GM10248 (cell line): ENCODE results near the gene DUSP9.
"Not testable (repeated sequence)": the region's sequence is repeated elsewhere in the genome, so short reads cannot be mapped to it uniquely, and the experiment has no call there.

Experiments
- CTCF ChIA-PET: fragments of 300-600 bp; sonication (Branson Sonifier 250); formaldehyde crosslinking; extraction: SDS; loops from one replicate; lab custom pipeline; 2021; ENCODE audit warnings: antibody characterized with exemption; lab: Yijun Ruan, JAX
- POLR2A ChIA-PET: fragments of 350-650 bp; sonication (Branson Sonifier 250); formaldehyde crosslinking; extraction: SDS; loops from one replicate; lab custom pipeline; 2020; ENCODE audit warnings: antibody characterized with exemption; lab: Yijun Ruan, JAX
- DNase-seq: peaks from one replicate; pipeline ENCODE4 v3.0.0; 2012; ENCODE audit errors: extremely low spot score
- TF ChIP-seq, protein P1 (sequence below): IDR thresholded peaks from 2 replicates; pipeline ENCODE4 v1.5.1; 2012; ENCODE audit warnings: mild to moderate bottlenecking, low read depth; ENCODE audit errors: extremely low read depth, missing control alignments, control extremely low read depth

Gene DUSP9

DNA sequence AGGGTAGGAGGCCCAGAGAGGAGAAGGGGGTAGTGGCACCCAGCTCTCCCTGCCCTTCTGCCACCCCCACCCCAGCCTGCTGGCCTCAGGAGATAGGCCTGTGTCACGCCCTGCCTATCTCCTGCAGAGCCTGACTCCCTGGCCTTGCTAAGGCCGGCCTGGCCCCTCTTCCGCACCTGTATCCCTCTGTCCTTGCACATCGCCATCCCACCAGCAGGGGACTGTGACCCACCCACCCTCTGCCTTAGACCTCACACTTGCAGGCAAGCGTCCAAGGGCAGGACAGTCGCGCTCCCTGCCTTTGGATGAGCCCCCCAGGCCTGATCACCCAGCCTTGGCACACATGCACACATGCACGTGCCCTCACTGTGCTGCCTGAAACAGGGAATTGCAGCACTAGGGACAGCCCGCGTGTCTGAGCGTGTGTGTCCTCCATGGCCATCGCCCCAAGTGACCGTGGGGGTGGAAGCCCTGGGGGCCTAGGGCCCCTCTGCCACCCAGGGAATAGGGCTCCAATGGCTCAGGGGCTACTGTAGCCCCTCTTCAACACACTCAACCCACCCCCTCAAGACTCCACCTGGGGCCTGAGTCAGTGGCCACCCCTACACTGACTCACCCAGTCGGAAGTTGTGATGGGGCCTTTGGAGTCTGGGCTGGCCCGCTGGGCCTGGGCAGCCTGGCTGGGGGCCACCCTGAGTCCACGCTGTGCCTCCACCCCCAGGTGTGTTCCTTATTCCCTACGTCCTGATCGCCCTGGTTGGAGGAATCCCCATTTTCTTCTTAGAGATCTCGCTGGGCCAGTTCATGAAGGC lies 42.9 kb downstream of the DUSP9 start:
- ChIA-PET POLR2A (no interaction called here), CTCF (no interaction called here)
- TF ChIP-seq, protein P1, sequence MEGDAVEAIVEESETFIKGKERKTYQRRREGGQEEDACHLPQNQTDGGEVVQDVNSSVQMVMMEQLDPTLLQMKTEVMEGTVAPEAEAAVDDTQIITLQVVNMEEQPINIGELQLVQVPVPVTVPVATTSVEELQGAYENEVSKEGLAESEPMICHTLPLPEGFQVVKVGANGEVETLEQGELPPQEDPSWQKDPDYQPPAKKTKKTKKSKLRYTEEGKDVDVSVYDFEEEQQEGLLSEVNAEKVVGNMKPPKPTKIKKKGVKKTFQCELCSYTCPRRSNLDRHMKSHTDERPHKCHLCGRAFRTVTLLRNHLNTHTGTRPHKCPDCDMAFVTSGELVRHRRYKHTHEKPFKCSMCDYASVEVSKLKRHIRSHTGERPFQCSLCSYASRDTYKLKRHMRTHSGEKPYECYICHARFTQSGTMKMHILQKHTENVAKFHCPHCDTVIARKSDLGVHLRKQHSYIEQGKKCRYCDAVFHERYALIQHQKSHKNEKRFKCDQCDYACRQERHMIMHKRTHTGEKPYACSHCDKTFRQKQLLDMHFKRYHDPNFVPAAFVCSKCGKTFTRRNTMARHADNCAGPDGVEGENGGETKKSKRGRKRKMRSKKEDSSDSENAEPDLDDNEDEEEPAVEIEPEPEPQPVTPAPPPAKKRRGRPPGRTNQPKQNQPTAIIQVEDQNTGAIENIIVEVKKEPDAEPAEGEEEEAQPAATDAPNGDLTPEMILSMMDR, result no peak
- no peak for DNase-seq

DNA sequence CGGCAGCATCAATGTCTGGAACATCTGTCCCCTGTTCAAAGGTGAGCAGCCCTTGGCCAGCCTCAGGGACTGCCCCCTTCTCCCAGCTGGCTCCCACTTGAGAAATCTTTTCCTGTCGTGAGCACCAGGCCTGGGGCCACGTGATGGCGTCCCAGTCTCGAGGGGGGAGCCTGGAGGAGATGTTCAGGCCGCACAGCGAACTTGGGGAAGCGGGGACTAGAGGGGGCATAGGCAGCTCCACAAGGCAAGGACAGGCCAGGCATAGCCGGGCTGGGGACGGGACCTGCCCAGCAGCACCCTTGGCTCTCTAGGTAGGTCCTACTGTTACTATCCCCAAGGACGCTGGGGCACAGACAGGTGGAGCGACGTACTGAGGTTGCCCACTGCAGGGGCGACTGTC lies 43.5 kb downstream of the DUSP9 start:
- ChIA-PET POLR2A (interaction anchor here (0.6 kb wide), 1 partner anchor 23 kb away, joined by 4 read pairs; no protein-coding TSS in a partner anchor), CTCF (no interaction called here)
- no peak for DNase-seq
- TF ChIP-seq, protein P1, result no peak

DNA sequence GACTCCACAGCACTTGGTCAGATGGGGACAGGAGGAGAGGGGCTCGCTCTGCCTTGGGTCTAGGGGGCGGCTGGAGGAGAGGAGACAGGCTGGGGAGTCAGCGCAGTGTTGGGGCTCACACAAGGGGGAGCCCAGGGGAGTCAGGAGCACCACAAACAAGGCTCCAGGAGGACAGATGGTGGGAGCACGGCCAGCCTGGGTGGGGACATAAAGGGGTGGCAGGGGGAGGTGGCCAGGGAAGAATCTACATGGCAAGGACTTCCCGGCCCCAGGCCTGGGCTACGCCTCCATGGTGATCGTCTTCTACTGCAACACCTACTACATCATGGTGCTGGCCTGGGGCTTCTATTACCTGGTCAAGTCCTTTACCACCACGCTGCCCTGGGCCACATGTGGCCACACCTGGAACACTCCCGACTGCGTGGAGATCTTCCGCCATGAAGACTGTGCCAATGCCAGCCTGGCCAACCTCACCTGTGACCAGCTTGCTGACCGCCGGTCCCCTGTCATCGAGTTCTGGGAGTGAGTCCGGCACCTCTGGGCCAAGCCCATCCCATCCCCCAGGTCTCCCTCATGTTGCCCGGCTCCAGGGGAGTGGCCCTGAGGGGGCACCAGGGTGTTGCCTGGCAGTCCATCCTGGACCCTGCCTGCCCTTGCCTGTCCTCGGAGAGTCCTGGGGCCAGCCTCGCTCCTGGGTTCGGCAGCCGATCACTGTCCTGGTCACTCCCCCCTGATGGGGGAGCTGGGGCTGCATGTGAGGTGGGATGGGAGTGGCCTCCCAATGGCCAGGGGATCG lies 44.2 kb downstream of the DUSP9 start:
- DNase-seq, CTCF ChIA-PET: not testable (repeated sequence)
- POLR2A ChIA-PET, result interaction anchor here (0.6 kb wide), 1 partner anchor 22 kb away, joined by 4 read pairs; no protein-coding TSS in a partner anchor

DNA sequence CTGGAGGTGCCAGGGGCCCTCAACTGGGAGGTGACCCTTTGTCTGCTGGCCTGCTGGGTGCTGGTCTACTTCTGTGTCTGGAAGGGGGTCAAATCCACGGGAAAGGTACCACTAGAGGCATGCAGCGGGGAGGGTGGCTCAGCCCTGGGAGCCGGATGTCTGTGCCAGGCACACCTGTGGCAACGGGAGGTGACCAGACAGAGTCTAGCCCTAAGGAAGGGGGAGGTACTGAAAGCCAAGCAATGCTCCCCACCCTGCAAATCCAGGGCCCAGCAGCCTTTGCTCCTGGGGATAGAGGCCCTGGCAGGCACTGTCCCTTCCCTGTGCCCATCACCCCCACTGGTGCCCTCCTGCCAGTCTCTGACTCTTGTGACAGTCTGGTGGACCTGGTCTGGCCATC lies 45.0 kb downstream of the DUSP9 start:
- TF ChIP-seq, protein P1, result no peak
- CTCF ChIA-PET, result no interaction called here
- no peak for DNase-seq
- POLR2A ChIA-PET, result no interaction called here

DNA sequence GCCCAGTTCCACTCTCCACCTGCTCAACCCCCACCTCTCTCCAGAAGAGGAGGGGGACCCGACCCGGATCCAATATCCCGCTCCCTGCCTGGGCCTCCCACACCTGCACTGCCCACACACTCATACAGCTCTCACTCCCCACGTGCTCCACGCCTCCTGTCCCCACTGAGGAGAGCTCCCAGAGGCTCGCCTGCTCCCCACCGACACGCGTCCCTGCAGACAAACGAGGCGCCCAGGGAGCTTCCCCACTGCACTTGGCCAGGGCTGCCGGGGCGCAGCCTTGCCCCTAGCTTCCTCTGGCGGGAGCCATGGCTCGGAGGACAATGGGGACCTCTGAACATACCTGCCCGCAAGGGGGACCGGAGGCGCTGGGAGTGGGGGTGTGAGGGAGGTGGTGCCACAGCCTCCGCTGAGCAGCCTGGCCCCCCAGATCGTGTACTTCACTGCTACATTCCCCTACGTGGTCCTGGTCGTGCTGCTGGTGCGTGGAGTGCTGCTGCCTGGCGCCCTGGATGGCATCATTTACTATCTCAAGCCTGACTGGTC lies 45.7 kb downstream of the DUSP9 start:
- DNase-seq, result no peak
- CTCF ChIA-PET, result no interaction called here
- TF ChIP-seq, protein P1, result no peak
- POLR2A ChIA-PET, result no interaction called here

DNA sequence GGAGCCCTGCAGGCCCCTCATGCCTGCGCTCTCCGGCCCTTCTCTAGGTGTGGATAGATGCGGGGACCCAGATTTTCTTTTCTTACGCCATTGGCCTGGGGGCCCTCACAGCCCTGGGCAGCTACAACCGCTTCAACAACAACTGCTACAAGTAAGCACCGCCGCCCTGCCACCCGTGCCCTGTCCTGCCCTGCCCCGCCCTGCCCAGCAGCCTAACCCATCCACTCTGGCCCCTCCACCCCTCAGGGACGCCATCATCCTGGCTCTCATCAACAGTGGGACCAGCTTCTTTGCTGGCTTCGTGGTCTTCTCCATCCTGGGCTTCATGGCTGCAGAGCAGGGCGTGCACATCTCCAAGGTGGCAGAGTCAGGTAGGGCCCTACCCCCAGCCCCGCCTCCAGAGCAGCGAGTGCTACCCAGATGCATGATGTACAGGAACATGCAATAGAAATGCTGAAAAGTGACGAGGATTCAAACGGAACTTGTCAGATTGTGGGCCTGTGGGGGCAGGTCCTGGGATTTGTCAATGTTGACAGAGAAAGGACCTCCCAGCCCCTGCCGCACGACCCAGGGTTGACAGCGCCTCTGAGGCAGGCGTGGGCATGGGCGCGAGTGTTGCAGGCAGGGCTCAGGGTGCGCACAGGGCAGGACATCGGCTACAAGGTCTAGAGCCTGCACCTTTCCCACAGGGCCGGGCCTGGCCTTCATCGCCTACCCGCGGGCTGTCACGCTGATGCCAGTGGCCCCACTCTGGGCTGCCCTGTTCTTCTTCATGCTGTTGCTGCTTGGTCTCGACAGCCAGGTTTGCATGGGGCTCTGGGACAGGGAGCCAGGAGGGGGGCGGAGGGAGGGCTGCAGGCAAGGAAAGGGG lies 46.4 kb downstream of the DUSP9 start:
- POLR2A ChIA-PET, result no interaction called here
- TF ChIP-seq, protein P1, result no peak
- DNase-seq, result no peak
- CTCF ChIA-PET, result no interaction called here

DNA sequence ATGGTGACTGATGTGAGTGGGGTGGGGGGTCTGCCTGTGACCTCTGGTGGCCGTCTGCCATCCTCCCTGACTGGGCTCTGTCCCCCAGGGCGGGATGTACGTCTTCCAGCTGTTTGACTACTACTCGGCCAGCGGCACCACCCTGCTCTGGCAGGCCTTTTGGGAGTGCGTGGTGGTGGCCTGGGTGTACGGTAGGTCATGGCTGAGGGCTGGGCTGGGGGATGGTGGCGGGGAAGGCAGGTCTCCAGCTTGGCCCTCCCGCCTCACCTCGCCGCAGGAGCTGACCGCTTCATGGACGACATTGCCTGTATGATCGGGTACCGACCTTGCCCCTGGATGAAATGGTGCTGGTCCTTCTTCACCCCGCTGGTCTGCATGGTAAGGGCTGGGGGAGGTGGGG lies 47.3 kb downstream of the DUSP9 start:
- POLR2A ChIA-PET, DNase-seq: not testable (repeated sequence)

More for the DNA sequence above, 47.3 kb downstream of the DUSP9 start:
- CTCF ChIA-PET, result not testable (repeated sequence)
